ENCODE data around the gene FKBP8.
"Not testable (repeated sequence)": the region's sequence is repeated elsewhere in the genome, so short reads cannot be mapped to it uniquely, and the experiment has no call there.

FKBP8 gene

GRCh38 chr19:18559685-18560084 lies 16.3 kb upstream of the FKBP8 start:
- DNase-seq, result no peak

GRCh38 chr19:18558604-18559003 lies 15.2 kb upstream of the FKBP8 start:
- DNase-seq, result no peak

GRCh38 chr19:18558202-18558555 lies 14.8 kb upstream of the FKBP8 start:
- DNase-seq, result peak in 2 of 56 donors; percentile 13 to 46

GRCh38 chr19:18557411-18558201 lies 14.2 kb upstream of the FKBP8 start, which contains the start of gene KXD1:
TSS of gene KXD1 (plus strand) at chr19:18557870. CDS start at chr19:18562057, 4,187 bp downstream.
- DNase-seq, result peak; percentile 37 to 99 (median 93)

GRCh38 chr19:18551631-18552030 lies 8.3 kb upstream of the FKBP8 start:
- no peak for DNase-seq

GRCh38 chr19:18543814-18544475 lies 572 bp upstream of the FKBP8 start:
- peak in 27 of 56 donors; percentile 11 to 60 (median 32) for DNase-seq

GRCh38 chr19:18541992-18542940 lies 1.1 kb downstream of the FKBP8 start:
- DNase-seq, result peak in 1 of 56 donors; percentile 50

- peak in 10 of 56 donors; percentile 0 to 28 (median 12) for DNase-seq
Measured at GRCh38 chr19:18541258-18541991, 1.9 kb downstream of the FKBP8 start.

GRCh38 chr19:18540200-18540599 lies 3.2 kb downstream of the FKBP8 start:
- not testable (repeated sequence) for DNase-seq

GRCh38 chr19:18539372-18539771 lies 4.0 kb downstream of the FKBP8 start:
- DNase-seq, result no peak

GRCh38 chr19:18538115-18538514 lies 5.3 kb downstream of the FKBP8 start:
- DNase-seq, result no peak

- DNase-seq, result no peak
Measured at GRCh38 chr19:18537431-18537830, 5.9 kb downstream of the FKBP8 start.

- DNase-seq, result no peak
Measured at GRCh38 chr19:18536475-18536874, 6.9 kb downstream of the FKBP8 start.

- DNase-seq, result no peak
Measured at GRCh38 chr19:18533058-18533457, 10.3 kb downstream of the FKBP8 start.

GRCh38 chr19:18532168-18532890 lies 11.0 kb downstream of the FKBP8 start:
- no peak for DNase-seq

GRCh38 chr19:18531485-18531884 lies 11.9 kb downstream of the FKBP8 start:
- no peak for DNase-seq

GRCh38 chr19:18529782-18530181 lies 13.6 kb downstream of the FKBP8 start:
- DNase-seq, result no peak

- no peak for DNase-seq
Measured at GRCh38 chr19:18526316-18526715, 17.1 kb downstream of the FKBP8 start.

GRCh38 chr19:18523841-18524240 lies 19.5 kb downstream of the FKBP8 start:
- DNase-seq, result no peak

GRCh38 chr19:18522862-18523440 lies 20.4 kb downstream of the FKBP8 start:
- not testable (repeated sequence) for DNase-seq
